GM18873 (cell line): ENCODE results near the gene GRIK4.
"Not testable (repeated sequence)": the region's sequence is repeated elsewhere in the genome, so short reads cannot be mapped to it uniquely, and the experiment has no call there.

ENCODE experiments used
- ATAC-seq: cut with Tn5 transposase; IDR thresholded peaks from one replicate; pipeline ENCODE4 v1.9.1; 2021; ENCODE audit warnings: mild to moderate bottlenecking, moderate library complexity, moderate number of reproducible peaks; ENCODE audit not compliant: unreplicated experiment, low FRiP score

Gene GRIK4

DNA sequence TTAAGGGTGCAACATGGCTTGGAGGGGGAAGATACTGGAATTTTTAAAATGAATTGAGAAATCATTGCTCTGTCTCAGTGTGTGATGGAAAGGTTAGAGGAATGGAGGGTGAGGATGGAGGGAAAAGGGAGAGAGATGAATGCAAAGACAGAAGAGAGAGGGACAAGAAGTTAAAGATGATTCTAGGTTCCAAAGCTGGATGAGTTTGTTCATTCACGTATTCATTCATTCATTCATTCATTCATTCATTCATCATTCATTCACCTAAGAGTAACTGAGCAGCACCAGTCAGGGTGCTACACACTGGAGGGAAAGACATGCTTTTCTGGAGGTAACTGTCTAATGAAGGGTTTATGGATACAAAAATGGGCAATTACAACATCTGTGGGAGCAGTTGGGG lies 209.2 kb downstream of the GRIK4 start:
- ATAC-seq = no peak

DNA sequence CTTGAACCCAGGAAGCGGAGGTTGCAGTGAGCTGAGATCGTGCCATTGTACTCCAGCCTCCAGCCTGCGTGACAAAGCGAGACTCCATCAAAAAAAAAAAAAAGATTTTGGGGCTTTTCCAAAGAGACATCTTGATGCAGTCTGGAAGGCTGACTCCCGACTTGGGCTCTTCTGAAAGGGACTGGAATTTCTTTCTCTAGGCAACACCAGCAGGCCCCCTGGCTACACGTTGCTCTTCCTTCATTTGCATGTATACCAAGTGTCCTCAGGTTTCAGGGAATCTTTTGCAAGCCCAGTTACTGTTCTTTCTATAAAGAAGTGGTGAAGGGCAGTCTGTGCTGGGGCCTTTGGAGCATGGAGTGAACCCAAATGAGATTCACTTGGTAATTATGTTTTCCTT lies 211.0 kb downstream of the GRIK4 start:
- ATAC-seq = no peak

DNA sequence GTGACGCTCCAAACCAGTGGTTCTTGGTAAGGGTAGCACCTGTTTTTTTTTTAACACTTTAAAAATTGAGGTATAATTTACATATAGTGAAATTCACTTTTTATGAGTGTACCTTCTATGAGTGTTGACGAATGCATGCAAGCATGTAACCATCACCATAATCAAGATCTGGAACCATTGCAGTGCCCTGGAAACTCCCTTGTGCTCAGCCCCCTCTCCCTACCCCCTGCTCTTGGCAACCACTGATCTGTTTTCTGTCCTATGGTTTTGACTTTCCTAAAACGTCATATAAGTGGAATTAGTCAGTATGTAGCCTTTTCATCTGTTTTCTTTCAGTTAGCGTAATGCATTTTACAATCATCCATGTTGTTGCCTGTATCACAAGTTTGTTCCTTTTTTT lies 212.2 kb downstream of the GRIK4 start:
- no peak for ATAC-seq

DNA sequence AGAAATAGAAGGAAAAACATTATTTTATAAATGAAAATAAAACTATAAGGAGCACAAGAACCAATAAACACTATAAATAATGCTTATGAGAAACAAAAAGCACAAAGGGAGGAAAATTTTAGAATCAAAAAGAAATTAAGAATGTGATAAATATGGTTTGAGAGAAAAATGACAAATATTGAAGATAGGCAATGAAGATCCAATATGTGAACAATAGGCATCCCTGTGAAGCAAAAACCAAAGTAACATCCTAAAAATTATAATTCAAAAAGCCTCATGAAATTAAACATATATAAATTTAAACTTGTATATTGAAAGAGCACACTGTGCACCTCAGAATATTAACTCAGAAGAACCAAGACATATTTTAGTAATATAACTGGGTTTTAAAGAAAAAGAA lies 216.2 kb downstream of the GRIK4 start:
- ATAC-seq = no peak

DNA sequence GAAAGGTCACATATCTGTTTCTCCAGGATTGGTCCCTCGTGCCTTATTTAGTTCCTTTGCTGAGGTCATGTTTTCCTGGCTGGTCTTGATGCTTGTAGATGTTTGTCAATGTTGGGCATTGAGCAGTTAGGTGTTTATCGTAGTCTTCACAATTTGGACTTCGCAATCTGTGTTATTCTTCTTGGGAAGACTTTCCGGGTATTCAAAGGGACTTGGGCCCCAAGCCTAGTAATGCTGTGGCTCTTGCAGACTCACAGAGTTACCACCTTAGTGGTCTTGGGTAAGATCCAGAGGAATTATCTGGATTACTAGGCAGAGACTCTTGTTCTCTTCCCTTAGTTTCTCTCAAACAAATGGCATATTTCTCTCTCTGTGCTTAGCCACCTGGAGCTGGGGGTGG lies 223.5 kb downstream of the GRIK4 start:
- no peak for ATAC-seq

DNA sequence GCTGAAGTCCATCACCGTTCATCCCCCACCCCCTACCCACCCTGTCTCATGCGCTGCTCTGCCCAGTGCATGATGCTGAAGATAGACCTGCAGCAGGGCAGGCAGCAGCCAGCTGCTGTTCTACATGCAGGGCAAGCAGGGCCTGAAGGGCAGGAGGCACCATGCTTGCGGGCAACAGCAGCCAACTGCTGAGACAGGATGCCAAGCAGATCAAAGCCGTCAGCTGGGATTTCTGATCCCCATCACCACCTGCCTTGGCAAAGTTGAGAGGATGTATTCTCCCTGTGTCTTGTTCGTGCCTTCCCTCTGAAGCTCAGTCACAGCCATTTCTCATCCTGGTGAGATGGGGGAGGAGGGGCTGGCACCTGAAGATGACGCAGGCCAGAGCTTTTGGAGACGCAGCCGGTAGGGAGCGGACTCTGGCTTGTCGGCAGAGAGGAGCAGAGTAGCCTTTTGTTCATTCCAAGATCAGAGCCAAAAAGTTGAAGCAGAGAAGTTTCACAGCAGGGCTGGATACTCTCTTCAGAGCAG lies 227.0 kb downstream of the GRIK4 start:
- ATAC-seq = no peak

DNA sequence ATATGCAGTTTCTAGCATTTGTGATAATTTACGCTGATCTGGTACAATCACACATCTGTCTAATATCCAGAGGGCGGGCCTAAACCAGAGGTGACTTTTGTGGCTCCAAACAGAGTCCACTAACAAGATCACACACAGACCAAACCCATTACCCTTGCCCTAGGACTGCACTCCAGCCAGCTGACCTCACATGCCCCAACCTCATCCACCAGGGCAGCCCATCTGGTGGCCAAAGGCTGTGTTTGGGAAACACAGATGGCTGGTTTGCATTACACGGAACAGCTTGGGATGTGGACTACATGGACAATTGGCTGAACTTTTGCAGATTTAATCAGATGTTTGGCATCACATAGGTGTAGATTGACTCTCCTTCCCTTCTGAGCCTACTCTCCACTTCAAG lies 228.2 kb downstream of the GRIK4 start:
- ATAC-seq = no peak

DNA sequence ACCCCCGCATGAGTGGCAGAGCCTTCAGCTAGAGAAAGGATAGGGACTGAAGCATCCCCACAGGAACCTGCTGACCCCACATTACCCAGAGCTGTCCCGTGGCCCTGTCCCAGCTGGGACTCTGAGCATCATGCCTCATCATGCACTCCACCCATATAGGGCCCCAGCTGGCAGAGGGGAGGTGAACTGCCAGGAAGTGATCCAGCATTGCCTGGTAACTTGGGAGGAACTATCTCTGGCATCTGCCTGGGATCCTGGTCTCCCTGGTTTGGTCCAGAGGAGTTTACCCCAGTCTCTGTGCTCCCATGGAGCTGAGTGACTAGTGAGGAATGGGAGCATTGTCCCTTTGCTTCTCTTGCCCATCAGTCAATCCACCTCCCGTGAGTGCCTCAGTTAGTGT lies 228.8 kb downstream of the GRIK4 start:
- no peak for ATAC-seq

DNA sequence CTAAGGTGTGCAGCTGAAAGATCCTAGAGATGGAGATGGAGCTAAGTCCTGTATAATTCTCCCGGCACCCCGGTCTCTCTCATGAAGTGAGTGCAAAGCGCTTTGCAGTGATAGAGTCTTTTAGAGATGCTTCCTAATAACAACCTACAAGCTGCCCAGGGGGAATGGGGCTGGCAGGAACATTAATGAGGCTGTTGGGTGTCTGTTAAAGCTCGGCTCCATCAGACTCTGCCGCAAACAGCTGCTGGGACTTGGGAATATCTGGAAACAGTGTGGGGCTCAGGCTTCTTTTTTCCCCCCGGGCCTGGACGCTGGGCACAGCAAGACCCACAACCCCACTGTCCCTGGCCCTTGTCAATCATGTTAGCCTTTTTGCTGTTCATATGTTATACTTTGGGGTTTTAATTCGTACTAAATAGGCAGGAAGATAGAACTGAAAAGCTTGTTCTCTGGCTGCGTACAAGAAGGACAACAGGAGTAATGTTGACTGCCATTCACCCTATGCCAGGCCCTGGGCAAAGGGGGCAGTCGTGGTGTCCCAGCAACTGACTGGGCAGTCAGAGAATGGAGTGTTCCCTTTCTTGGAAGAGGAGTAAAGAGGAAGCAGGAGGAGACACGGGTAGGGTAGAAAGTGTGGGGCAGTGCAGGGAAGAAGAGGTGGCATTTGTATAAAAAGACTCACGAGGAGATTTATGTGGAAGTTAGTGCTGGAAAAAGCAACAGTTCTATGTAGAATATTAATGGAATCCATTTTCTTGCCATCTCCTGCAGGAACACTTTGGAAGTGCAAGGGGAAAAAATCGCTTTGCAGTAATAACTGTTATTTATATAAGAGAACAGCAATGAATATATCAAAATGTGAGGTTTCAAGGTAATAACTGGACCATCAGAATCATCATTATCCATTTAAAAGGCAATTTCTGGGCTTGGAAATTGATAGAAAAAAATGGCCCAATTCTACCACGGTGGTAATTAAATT lies 232.8 kb downstream of the GRIK4 start:
- ATAC-seq = no peak

DNA sequence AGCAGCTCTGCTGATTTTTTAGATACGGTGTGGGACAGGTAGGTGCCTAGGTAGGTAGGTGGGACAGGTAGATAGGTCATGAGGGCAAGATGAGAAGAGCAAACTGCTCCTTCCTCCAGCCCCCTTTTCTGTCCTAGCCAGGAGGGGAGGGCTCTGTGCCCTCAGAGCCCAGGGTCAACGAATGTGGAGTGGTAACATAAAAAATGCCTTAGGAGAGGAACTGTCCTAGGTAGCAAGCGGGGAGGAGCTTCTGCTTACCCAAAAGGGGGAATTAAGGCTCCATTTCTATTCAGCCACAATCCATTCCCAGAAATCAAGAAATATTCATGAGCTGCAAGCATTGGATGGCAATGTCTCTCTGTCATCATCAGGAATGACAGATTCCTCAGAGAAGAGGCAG lies 234.8 kb downstream of the GRIK4 start:
- no peak for ATAC-seq

DNA sequence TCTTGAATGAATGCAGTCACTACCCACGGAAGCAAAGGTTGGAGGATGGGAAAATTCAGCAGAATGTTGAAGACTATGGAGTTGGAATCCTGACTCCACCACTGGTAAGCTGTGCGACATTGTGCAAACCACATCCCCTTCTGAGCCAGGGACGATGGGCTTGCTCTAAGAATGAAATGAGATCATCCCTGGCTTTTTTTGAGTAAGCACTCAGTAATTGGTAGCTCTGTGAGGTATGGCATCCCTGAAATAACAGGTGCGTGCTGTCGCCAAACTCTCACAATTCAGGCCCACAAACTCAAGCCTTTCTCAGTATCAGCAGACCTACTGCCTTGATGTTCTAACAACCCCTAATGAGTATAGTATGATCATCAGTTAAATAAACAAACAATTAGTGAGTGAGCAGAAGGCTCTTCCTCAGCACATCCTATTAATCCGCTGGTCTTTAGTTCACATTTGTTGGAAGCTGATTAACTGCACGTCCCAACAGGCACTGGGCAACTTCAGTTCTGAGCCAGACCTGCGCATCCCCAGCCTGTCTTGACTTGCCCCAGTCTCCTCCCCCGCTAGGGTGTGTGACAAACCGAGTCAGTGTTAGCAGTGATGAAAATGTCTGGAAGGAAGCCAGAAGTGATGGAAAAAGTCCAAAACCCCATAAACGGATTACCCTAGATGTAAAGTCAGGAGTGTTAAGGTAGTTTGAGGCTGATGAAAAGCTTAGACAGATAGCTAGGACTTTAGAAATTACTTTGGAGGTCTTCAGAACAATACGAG lies 235.5 kb downstream of the GRIK4 start:
- no peak for ATAC-seq

DNA sequence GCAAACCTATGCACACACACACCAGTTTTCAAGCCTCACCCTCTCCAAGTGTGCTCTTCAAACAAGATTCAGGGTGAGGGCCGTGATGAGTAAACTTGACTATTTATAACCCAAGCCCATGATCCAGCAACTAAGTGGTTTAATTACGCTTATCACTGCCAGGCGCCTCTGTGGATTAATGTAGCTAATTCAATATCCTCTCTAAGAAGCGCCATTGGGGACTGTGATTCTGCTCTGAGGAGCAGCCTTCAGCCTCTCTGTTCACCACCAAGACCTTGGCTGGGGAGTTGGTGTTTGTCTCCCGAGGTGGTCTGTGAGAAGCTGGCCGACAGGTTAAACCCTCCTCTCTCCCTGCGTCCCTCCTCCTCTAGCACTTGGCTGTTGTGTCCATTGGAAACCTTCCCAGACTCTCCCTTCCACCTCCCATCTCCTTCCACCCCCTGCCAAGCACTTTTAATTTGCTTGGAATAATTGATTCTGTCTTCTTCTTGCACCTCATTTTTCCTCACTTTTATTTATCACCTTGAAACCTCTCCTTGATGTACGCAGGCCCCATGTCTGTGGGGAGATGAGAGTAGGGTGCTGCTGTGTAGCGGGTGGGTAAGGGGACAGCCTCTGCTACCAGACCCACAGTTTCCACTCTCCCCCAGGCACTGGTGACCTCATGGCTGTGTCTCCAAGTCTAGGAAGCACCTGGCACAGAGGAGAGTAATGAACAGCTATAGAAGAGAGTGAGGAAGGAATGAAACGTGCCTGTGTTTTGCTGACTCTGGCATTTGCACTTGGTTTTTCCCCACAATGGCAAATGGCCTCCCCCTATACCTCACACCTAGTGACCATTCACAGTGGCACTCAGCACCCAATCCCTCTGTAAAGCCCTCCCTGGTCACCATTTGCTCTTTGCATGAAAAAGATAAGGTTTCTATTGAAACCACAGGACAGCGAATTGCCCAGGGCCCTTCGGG lies 236.6 kb downstream of the GRIK4 start:
- ATAC-seq = no peak

DNA sequence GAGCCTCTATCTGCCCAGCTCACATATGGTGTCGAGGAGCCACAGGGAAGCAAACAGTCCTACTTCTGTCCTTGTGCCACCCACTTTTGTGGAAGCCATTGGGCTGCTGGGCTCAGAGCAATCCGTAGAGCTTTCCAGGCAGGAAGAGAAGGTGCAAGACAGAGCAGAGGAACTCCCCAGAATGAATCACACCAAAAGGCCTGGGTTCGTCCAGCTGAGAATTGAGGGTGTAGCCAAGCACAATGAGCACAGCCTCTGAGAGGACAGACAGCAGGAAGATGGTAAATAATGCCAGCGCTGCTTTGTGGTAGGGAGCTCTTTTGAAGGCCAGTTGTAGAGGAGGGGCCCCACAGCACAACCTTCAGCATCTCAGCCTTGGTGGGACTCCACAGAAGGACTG lies 237.8 kb downstream of the GRIK4 start:
- ATAC-seq = no peak

DNA sequence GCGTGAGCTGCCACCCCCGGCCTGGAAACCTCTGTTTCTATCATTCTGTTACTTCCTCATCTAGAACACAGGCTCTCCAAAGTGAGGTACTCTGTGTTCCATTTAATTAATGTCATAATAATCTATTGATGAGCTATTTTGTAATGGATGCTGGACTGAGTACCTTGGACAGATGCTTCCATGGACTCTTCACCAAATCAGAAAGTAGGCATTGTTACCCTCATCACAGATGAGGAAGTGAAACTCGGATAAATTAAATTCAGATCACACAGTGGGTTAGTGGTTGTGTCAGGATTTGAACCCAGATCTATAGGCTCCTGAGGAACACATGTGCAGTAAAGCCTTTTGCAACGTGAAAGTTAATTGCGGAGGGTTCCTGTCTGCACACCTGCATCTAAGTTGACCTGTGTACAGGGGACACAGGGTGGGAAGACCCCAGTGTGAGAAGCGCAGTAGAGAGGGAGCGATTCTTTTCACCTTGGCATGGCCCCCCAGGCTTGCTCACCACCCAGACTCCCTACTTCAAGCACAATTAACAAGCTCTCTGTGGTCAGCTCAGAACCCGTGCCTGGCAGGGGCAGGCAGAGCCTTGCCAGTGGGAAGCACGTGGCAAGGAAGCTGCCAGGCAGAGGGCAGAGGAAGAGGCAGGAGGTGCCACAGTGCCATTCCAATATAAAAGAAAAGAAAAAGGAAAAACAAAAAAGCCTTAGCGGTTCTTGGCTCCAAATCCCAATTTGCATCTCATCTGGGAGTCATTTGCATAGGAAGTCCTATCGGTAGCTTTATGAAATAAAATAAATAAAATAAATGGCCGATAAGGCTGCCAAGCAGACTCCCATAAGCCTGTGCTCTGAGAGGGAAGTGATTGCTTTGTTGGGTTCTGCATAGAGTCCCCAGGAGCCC lies 239.3 kb downstream of the GRIK4 start:
- no peak for ATAC-seq

DNA sequence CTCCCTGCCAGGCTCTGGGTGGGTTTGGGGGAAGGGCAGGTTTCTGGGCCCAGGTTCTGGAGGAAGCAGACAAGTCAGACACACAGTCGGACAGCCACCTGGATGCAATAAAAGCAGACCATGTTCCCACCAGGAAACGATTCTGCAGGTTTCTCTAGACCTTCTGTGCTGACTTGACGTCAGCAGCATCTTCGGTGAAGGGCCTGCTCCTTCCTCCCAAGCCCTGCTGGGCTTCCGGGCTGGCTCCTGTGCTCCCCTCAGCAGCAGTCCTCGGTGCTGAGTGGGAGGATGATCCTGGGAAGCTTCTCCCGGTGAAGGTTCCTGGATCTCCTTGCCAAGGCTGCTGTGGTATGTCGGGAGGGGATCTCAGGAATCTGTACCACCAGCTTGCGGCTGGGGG lies 240.0 kb downstream of the GRIK4 start:
- no peak for ATAC-seq

DNA sequence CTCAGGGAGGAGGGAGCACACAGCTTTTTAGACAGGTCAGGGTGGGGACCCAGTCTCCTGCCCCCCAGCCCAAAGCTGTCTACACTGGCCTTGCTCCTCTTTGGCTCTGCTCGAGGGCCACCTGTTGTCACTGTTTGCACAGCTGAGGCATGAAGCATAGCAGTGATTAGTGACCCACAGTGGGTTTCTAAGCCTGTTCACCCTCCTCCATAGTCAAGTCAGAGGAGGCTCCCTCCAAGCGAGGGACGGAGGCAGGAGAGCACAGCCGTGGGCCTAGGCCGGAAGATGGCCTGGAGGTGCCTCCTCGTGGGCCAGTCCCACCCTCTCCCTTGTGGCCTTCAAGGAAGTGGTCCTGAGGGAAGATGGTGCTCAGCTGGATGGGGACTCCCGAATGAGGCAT lies 241.1 kb downstream of the GRIK4 start:
- no peak for ATAC-seq

DNA sequence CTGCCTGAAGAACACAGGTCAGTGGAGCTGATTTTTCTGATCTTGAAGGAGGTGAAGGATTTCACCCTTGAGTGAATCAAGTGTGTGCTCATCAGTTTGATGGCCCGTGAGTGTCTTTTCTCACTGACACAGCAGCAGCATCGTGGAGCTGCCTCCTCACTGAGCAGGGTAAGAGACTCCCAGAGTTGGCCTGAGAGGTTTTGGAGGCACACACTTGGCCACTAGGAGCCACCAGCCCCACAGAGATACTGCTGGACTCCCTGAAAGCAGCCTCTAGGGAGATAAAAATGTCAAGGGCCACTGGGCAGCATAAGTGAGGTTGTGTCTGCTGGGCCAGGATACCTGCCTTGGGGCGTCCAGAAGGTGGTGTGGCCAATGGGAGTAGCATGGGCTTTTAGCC lies 245.4 kb downstream of the GRIK4 start:
- no peak for ATAC-seq

DNA sequence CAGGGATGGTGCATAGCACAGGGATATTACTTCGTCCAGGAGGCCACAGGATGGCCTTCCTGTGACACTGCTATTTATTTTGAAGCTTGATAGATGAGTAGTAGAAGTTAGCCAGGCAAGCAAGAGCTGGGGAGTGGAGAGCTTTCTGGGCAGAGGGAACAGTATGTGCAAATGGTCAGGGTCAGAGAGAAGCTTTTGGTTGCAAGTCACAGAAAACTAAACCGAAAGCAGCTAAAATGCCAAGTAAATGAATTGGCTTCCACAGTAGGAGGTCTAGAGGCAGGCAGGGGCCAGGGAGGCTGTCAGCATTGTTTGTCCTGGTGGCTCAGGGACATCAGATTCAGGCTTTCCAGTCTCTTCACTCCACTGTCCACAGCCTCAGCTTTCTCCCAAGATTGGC lies 247.5 kb downstream of the GRIK4 start:
- no peak for ATAC-seq

DNA sequence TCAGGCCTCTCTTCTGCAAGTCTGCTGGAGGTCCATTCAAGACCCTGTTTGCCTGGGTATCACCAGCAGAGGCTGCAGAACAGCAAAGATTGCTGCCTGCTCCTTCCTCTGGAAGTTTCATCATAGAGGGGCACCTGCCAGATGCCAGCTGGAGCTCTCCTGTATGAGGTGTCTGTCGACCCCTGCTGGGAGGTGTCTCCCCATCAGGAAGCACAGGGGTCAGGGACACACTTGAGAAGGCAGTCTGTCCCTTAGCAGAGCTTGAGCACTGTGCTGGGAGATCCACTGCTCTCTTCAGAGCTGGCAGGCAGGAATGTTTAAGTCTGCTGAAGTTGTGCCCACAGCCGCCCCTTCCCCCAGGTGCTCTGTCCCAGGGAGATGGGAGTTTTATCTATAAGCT lies 254.2 kb downstream of the GRIK4 start:
- not testable (repeated sequence) for ATAC-seq
